ENCODE results near the gene AFAP1L1. TPM values are rescaled to one million over a fixed set of nuclear protein-coding genes. Genes with fewer than 3 reads are reported as not detected.
A peak's percentile ranks its signal among the peaks of the same experiment; 100 is the strongest.

The AFAP1L1 gene
- polyA plus RNA-seq, 1 experiment = 1.8 TPM

DNA sequence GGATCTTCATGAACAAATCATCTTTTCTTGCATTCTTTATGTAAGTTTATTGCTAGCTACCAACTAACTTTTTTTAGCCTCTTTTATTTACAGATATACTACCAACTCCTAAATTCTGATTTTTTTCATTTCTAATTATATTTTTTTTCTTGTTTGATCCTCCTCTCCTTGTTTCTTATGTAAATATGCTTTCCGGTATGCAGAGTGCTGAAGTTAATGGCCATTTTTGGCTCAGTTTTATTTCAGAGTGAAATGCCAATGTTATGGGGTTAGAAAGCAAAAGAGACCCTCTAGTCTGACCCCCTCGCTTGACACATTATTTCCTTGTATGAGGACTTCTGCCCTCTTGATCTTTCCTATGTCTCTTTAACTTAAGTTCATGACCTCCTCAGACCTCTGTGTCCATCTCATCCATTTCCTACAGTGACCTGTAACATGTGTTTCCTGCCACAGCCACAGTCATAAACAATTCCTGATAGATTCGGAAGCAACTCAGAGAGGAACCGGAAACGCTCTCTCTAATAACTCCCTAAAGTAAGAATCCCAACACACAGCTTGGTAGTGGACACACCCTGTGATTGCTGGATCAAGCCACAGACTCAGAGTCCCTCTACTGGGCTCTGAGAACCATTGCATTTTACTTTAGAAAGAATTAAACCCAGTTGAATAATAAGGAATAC lies 42.9 kb upstream of the AFAP1L1 start:
- DNase-seq (ENCODE audit: low read depth, low spot score) = peak; percentile 82
- TF ChIP-seq, protein P1, sequence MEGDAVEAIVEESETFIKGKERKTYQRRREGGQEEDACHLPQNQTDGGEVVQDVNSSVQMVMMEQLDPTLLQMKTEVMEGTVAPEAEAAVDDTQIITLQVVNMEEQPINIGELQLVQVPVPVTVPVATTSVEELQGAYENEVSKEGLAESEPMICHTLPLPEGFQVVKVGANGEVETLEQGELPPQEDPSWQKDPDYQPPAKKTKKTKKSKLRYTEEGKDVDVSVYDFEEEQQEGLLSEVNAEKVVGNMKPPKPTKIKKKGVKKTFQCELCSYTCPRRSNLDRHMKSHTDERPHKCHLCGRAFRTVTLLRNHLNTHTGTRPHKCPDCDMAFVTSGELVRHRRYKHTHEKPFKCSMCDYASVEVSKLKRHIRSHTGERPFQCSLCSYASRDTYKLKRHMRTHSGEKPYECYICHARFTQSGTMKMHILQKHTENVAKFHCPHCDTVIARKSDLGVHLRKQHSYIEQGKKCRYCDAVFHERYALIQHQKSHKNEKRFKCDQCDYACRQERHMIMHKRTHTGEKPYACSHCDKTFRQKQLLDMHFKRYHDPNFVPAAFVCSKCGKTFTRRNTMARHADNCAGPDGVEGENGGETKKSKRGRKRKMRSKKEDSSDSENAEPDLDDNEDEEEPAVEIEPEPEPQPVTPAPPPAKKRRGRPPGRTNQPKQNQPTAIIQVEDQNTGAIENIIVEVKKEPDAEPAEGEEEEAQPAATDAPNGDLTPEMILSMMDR (IDR thresholded peaks at IDR 0.05; ENCODE audit: low read depth, low read length) = peak; percentile 90
- Histone ChIP-seq H3K27me3 (ENCODE audit: control insufficient read depth, insufficient read depth, low read length) (no peaks in the 10 kb centered on the region), H3K9me3 (ENCODE audit: control insufficient read depth, insufficient read depth, low read length) (no peaks in the 10 kb centered on the region), H3K4me3 (ENCODE audit: low read depth, low read length) (no peak overlapping the region), H3K27ac (ENCODE audit: low read depth, low read length) (no peak overlapping the region)
- CTCF ChIA-PET = interaction anchor here (0.6 to 5.8 kb wide), 31 partner anchors 8 to 786 kb away, joined by 3 to 103 read pairs (median 4); partner anchors contain the start of gene ABLIM3
- POLR2A ChIA-PET = interaction anchor here (1.3 kb wide), 1 partner anchor 17 kb away, joined by 4 read pairs; no protein-coding TSS in a partner anchor

DNA sequence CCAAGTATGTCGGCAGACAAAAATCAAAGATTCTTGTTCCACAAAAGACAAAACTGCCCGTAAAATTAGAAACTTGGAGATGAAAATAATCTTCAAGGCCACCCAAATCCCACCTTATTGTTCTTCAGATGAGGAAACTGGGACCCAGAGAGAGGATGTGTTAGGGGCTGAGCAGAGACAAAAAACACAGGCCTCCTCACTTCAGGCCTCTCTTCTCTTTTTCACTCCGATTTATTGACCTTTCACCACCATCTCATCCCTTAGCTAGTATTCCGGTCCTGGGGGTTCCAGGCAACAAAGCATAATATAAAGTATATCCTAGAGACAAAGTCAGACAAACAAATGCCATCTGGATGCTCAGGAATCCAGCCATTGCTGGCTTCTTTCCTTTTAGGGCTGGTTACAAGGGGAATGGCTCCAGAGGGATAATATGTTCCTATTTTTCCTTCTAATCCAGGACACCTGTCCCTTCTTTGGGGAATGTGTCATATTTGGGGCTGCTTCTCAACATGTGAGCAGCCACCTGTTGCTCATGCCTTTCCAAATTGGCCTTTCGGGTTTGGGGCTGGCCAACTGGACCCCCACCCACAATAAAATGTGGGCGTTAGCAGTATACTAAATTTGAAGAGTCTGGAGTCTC lies 42.2 kb upstream of the AFAP1L1 start:
- ChIA-PET POLR2A (interaction anchor here (1.3 kb wide), 1 partner anchor 17 kb away, joined by 4 read pairs; no protein-coding TSS in a partner anchor), CTCF (interaction anchor here (0.6 to 5.8 kb wide), 22 partner anchors 8 to 496 kb away, joined by 3 to 103 read pairs (median 6); partner anchors contain the start of gene ABLIM3)
- Histone ChIP-seq H3K9me3 (ENCODE audit: control insufficient read depth, insufficient read depth, low read length) (no peaks in the 10 kb centered on the region), H3K27ac (ENCODE audit: low read depth, low read length) (no peak overlapping the region), H3K27me3 (ENCODE audit: control insufficient read depth, insufficient read depth, low read length) (no peaks in the 10 kb centered on the region), H3K4me3 (ENCODE audit: low read depth, low read length) (no peak overlapping the region)
- TF ChIP-seq, protein P1 (IDR thresholded peaks at IDR 0.05; ENCODE audit: low read depth, low read length) = no peak
- DNase-seq (ENCODE audit: low read depth, low spot score) = no peak

DNA sequence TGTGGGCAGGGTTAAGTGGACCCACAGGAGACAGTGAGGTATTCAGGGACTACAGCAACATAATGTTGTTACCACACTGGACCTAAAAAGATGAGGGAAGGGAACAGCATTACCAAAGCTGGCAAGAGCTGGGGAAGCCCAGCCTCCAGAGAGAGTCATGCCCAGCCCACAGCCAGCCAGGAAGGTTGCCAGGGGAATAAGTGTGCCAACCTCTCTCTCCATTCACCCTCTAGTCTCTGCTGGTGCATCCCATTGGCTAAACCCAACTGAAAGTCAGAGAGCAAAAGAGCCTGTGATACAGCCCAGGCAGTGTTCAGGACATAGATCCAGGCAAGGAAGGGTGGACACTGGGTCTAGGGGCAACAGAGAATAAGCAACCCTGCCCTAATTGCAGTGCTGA lies 35.8 kb upstream of the AFAP1L1 start:
- TF ChIP-seq, protein P1 (IDR thresholded peaks at IDR 0.05; ENCODE audit: low read depth, low read length) = no peak
- no peaks in the 10 kb centered on the region for H3K9me3 ChIP-seq (ENCODE audit: control insufficient read depth, insufficient read depth, low read length)
- DNase-seq (ENCODE audit: low read depth, low spot score) = no peak
- POLR2A ChIA-PET = no interaction called here
- no peaks in the 10 kb centered on the region for H3K27me3 ChIP-seq (ENCODE audit: control insufficient read depth, insufficient read depth, low read length)
- H3K4me3 ChIP-seq (ENCODE audit: low read depth, low read length) = no peak overlapping the region
- CTCF ChIA-PET = interaction anchor here (1.0 to 4.0 kb wide), 3 partner anchors 94 to 505 kb away, joined by 3 to 24 read pairs (median 19); partner anchors contain the start of gene ABLIM3
- no peak overlapping the region for H3K27ac ChIP-seq (ENCODE audit: low read depth, low read length)

GRCh38 chr5:149237662-149238061 lies 34.0 kb upstream of the AFAP1L1 start:
- TF ChIP-seq, protein P1 (IDR thresholded peaks at IDR 0.05; ENCODE audit: low read depth, low read length) = peak; percentile 40
- Histone ChIP-seq H3K4me3 (ENCODE audit: low read depth, low read length) (no peak overlapping the region), H3K27ac (ENCODE audit: low read depth, low read length) (no peak overlapping the region), H3K27me3 (ENCODE audit: control insufficient read depth, insufficient read depth, low read length) (no peaks in the 10 kb centered on the region), H3K9me3 (ENCODE audit: control insufficient read depth, insufficient read depth, low read length) (no peaks in the 10 kb centered on the region)
- no peak for DNase-seq (ENCODE audit: low read depth, low spot score)
- CTCF ChIA-PET = interaction anchor here (0.8 to 4.0 kb wide), 9 partner anchors 9 to 497 kb away, joined by 3 to 24 read pairs (median 6); partner anchors contain the start of gene ABLIM3
- POLR2A ChIA-PET = no interaction called here

- Histone ChIP-seq H3K4me3 (ENCODE audit: low read depth, low read length) (no peak overlapping the region), H3K9me3 (ENCODE audit: control insufficient read depth, insufficient read depth, low read length) (no peaks in the 10 kb centered on the region), H3K27ac (ENCODE audit: low read depth, low read length) (no peak overlapping the region), H3K27me3 (ENCODE audit: control insufficient read depth, insufficient read depth, low read length) (no peaks in the 10 kb centered on the region)
- POLR2A ChIA-PET = no interaction called here
- DNase-seq (ENCODE audit: low read depth, low spot score) = no peak
- CTCF ChIA-PET = interaction anchor here (1.5 to 4.0 kb wide), 5 partner anchors 14 to 124 kb away, joined by 4 to 24 read pairs (median 9); partner anchors contain the start of gene ABLIM3
- TF ChIP-seq, protein P1 (IDR thresholded peaks at IDR 0.05; ENCODE audit: low read depth, low read length) = 0 out of 2 replicates have a peak, but pooled peaks have one; percentile 18
These were observed 33.1 kb upstream of the AFAP1L1 start for GRCh38 chr5:149238540-149238939.
